ENCODE measurements around the gene TAOK3. TPM values are rescaled to one million over a fixed set of nuclear protein-coding genes. Genes with fewer than 3 reads are reported as not detected.

Gene TAOK3
- total and polyA plus RNA-seq, 12 donors = 8.4 to 29.8 (median 21.2) TPM

DNA sequence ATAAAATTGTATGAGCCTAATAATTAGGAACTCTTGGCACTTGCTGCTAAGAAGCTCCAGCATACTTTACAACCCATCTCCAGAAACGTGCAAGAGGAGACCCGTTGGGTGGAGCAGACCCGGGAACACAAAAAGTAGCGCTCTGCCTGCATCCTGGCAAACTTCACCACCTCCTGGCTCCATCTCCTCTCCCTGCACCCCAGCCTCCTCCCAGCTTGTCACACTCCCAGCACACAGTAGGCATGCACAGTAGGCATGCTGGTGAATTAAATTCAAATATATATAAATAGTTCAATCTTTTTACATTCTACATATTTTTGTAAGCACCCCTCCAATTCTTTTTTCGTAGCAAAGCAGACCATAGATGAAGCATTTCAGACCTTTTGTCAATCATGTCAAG, 270.1 kb downstream of the TAOK3 start:
- intact Hi-C loops (cut with DNase I) = loop anchor here in 7 of 10 donors (5.0 kb wide), 2 partner anchors 35 to 40 kb away; partner anchors contain the start of gene WSB2 (in 6 of the 7)
- DNase-seq (no peak), ATAC-seq (no peak)
- 45 to 54% methylated on average over 5 of the region's 5 CpGs for WGBS, 2 donors
- Histone ChIP-seq H3K36me3 (no peaks in the 10 kb centered on the region), H3K4me1 (peaks cover 0 to 20% (median 14%) of the 10 kb centered on the region in 9 donors), H3K9me3 (no peaks in the 10 kb centered on the region), H3K4me3 (peak overlapping the region in 7 of 10 donors; percentile 65 to 90 (median 85)), H3K27me3 (peaks cover 0 to 8% (median 0%) of the 10 kb centered on the region in 7 donors), H3K27ac (peak overlapping the region in 3 of 10 donors; percentile 80 to 90 (median 81))
- TF ChIP-seq, protein P1, sequence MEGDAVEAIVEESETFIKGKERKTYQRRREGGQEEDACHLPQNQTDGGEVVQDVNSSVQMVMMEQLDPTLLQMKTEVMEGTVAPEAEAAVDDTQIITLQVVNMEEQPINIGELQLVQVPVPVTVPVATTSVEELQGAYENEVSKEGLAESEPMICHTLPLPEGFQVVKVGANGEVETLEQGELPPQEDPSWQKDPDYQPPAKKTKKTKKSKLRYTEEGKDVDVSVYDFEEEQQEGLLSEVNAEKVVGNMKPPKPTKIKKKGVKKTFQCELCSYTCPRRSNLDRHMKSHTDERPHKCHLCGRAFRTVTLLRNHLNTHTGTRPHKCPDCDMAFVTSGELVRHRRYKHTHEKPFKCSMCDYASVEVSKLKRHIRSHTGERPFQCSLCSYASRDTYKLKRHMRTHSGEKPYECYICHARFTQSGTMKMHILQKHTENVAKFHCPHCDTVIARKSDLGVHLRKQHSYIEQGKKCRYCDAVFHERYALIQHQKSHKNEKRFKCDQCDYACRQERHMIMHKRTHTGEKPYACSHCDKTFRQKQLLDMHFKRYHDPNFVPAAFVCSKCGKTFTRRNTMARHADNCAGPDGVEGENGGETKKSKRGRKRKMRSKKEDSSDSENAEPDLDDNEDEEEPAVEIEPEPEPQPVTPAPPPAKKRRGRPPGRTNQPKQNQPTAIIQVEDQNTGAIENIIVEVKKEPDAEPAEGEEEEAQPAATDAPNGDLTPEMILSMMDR (IDR thresholded peaks at IDR 0.05) = no peak

DNA sequence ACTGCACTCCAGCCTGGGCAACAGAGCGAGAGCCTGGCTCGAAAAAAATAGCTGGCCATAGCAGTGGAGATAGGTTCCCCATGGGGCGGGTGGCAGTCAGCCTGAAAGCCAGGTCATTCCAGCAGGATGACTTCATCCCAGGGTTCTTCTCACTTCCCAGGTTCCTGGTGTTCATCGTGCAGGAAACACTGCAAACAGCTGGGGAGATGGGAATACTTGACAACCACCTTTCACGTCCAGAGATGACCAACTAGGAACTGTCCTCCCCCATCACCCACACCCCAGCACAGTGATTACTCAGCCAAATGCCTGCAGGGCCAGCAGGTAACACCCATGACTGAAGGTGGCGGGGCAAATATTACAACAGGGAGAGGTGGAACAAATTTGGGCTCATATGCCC, 270.6 kb downstream of the TAOK3 start:
- Histone ChIP-seq H3K4me3 (no peak overlapping the region), H3K27ac (no peak overlapping the region), H3K4me1 (peaks cover 0 to 20% (median 14%) of the 10 kb centered on the region in 9 donors), H3K27me3 (peaks cover 0 to 8% (median 0%) of the 10 kb centered on the region in 7 donors), H3K9me3 (no peaks in the 10 kb centered on the region), H3K36me3 (no peaks in the 10 kb centered on the region)
- DNase-seq = no peak
- TF ChIP-seq, protein P1 (IDR thresholded peaks at IDR 0.05) = no peak
- WGBS, 2 donors = 74 to 77% methylated on average over 6 of the region's 6 CpGs
- intact Hi-C loops (cut with DNase I) = loop anchor here in 7 of 10 donors (5.0 kb wide), 2 partner anchors 35 to 40 kb away; partner anchors contain the start of gene WSB2 (in 6 of the 7)
- no peak for ATAC-seq

DNA sequence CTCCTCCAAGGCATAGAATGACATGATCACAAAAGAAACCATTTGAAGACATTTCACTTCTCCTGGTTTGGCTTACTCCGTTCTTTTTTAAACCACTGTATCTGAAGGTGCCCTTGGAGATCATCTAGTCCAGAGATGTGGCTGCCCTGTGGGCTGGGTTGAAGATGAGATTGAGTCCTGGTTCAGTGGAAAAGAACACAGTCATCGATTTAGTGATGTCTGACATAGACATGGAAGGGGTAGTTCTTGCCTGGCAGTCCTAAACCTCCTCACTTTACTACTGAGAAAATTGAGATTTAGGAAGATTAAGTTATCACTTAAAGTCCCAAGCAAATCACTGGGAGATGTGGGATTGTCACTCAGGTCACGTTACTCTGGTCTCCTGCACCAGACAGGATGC, 271.7 kb downstream of the TAOK3 start:
- Histone ChIP-seq H3K4me3 (no peak overlapping the region), H3K4me1 (peaks cover 0 to 20% (median 14%) of the 10 kb centered on the region in 9 donors), H3K27me3 (peaks cover 0 to 8% (median 0%) of the 10 kb centered on the region in 7 donors), H3K27ac (no peak overlapping the region), H3K9me3 (no peaks in the 10 kb centered on the region), H3K36me3 (no peaks in the 10 kb centered on the region)
- intact Hi-C loops (cut with DNase I) = loop anchor here in 7 of 10 donors (5.0 kb wide), 2 partner anchors 34 to 39 kb away; partner anchors contain the start of gene WSB2 (in 6 of the 7)
- WGBS, 2 donors = 90% methylated on average over 3 of the region's 3 CpGs
- ATAC-seq (no peak), DNase-seq (no peak)
- TF ChIP-seq, protein P1 (IDR thresholded peaks at IDR 0.05) = no peak

Other genes starting within 250 kb of the TAOK3 start
- 100 to 1,000 TPM; 310 to 552 (median 467) TPM for gene PEBP1, start 236.8 kb downstream of the TAOK3 start, total RNA-seq
- 100 to 1,000 TPM; 273 to 535 TPM for gene PEBP1, start 236.8 kb downstream of the TAOK3 start, polyA plus RNA-seq
- 10 to 100 TPM; 15.6 to 28.0 (median 22.5) TPM for gene SUDS3, start 3.6 kb upstream of the TAOK3 start, total RNA-seq
- gene SUDS3, start 3.6 kb upstream of the TAOK3 start, polyA plus RNA-seq = 10 to 100 TPM in 1 of 2 donors, 1 to 10 TPM in 1; 7.5 to 11.0 TPM